HEK293 (cell line): ENCODE data around the gene C14orf119.

ENCODE experiments used
- CTCF ChIA-PET: fragments of 350-600 bp; formaldehyde crosslinking; extraction: SDS; loops from one replicate; lab custom pipeline; 2021; ENCODE audit warnings: antibody characterized with exemption; lab: Yijun Ruan, JAX
- POLR2A ChIA-PET: fragments of 300-600 bp; formaldehyde crosslinking; extraction: SDS; loops from one replicate; lab custom pipeline; 2020; ENCODE audit warnings: antibody characterized with exemption, inconsistent platforms; lab: Yijun Ruan, JAX
- H3K27ac ChIP-seq: fragments of 200-500 bp; sonication (Bioruptor generic); 2 replicates; pipeline ENCODE4 v1.5.1; 2014; ENCODE audit warnings: low read depth, low read length, control low read depth, inconsistent platforms; ENCODE audit errors: extremely low read depth
- H3K36me3 ChIP-seq, 2 experiments: fragments of 200-500 bp in 1 of 2; sonication (Bioruptor generic) in 1 of 2; 1 replicate in 1 of 2; 2 replicates in 1 of 2; pipeline ENCODE4 v1.5.1; 2014 to 2017; ENCODE audit warnings: inconsistent platforms in 2 of 2, low read length in 2 of 2; ENCODE audit not compliant: control insufficient read depth in 2 of 2, insufficient read depth in 1 of 2
- H3K4me1 ChIP-seq: fragments of 200-500 bp; sonication (Bioruptor generic); 2 replicates; pipeline ENCODE4 v1.5.1; 2014; ENCODE audit warnings: mild to moderate bottlenecking, low read length, inconsistent platforms; ENCODE audit not compliant: control insufficient read depth, insufficient read depth
- H3K4me3 ChIP-seq: 2 replicates; pipeline ENCODE4 v1.5.1; 2011; ENCODE audit warnings: low read depth, mild to moderate bottlenecking, control low read depth, low read length, moderate library complexity
- H3K9me3 ChIP-seq: fragments of 200-500 bp; sonication (Bioruptor generic); 2 replicates; pipeline ENCODE4 v1.5.1; 2014; ENCODE audit warnings: low read depth, low read length, inconsistent platforms; ENCODE audit not compliant: control insufficient read depth, insufficient read depth
- BCL11B ChIP-seq: fragments of 450-650 bp; formaldehyde crosslinking; IDR thresholded peaks from 2 replicates; pipeline ENCODE4 v1.5.1; 2016; ENCODE audit warnings: low read depth, missing biosample characterization, missing genetic modification characterization
- GLIS1 ChIP-seq: fragments of 450-650 bp; formaldehyde crosslinking; IDR thresholded peaks from 2 replicates; pipeline ENCODE4 v1.5.1; 2016; ENCODE audit warnings: missing biosample characterization, missing genetic modification characterization
- KLF16 ChIP-seq: fragments of 450-650 bp; formaldehyde crosslinking; IDR thresholded peaks from 2 replicates; pipeline ENCODE4 v1.5.1; 2017; ENCODE audit warnings: missing biosample characterization, missing genetic modification characterization
- OSR2 ChIP-seq: fragments of 450-650 bp; formaldehyde crosslinking; IDR thresholded peaks from 2 replicates; pipeline ENCODE4 v1.5.1; 2016; ENCODE audit warnings: missing biosample characterization, missing genetic modification characterization
- OVOL3 ChIP-seq: fragments of 450-650 bp; formaldehyde crosslinking; IDR thresholded peaks from 2 replicates; pipeline ENCODE4 v1.5.1; 2016; ENCODE audit warnings: missing biosample characterization, missing genetic modification characterization
- SALL2 ChIP-seq: fragments of 450-650 bp; formaldehyde crosslinking; IDR thresholded peaks from 2 replicates; pipeline ENCODE4 v1.5.0; 2017; ENCODE audit warnings: missing biosample characterization, mild to moderate bottlenecking, missing genetic modification characterization, borderline replicate concordance
- SCRT2 ChIP-seq: fragments of 450-650 bp; formaldehyde crosslinking; IDR thresholded peaks from 2 replicates; pipeline ENCODE4 v1.5.1; 2016; ENCODE audit warnings: missing biosample characterization, missing genetic modification characterization
- ZBTB17 ChIP-seq: fragments of 450-650 bp; formaldehyde crosslinking; IDR thresholded peaks from 2 replicates; pipeline ENCODE4 v1.5.1; 2016; ENCODE audit warnings: missing biosample characterization, missing genetic modification characterization
- ZBTB20 ChIP-seq: fragments of 450-650 bp; formaldehyde crosslinking; IDR thresholded peaks from 2 replicates; pipeline ENCODE4 v1.5.1; 2016; ENCODE audit warnings: missing biosample characterization, missing genetic modification characterization
- ZFP37 ChIP-seq: fragments of 450-650 bp; formaldehyde crosslinking; IDR thresholded peaks from 2 replicates; pipeline ENCODE4 v1.5.1; 2016; ENCODE audit warnings: missing biosample characterization, missing genetic modification characterization
- ZNF16 ChIP-seq: fragments of 450-650 bp; formaldehyde crosslinking; IDR thresholded peaks from 2 replicates; pipeline ENCODE4 v1.5.1; 2016; ENCODE audit warnings: low read depth, missing biosample characterization, missing genetic modification characterization
- ZNF324 ChIP-seq: fragments of 450-650 bp; formaldehyde crosslinking; IDR thresholded peaks from 2 replicates; pipeline ENCODE4 v1.5.1; 2016; ENCODE audit warnings: missing biosample characterization, missing genetic modification characterization
- ZNF366 ChIP-seq: fragments of 450-650 bp; formaldehyde crosslinking; conservative IDR thresholded peaks from 2 replicates; pipeline ENCODE4 v1.5.1; 2016; ENCODE audit warnings: missing biosample characterization, missing genetic modification characterization
- ZNF433 ChIP-seq: fragments of 450-650 bp; formaldehyde crosslinking; IDR thresholded peaks from 2 replicates; pipeline ENCODE4 v1.5.1; 2016; ENCODE audit warnings: missing biosample characterization, missing genetic modification characterization, low read depth
- ZNF544 ChIP-seq: fragments of 450-650 bp; formaldehyde crosslinking; IDR thresholded peaks from 2 replicates; pipeline ENCODE4 v1.5.0; 2017; ENCODE audit warnings: missing biosample characterization, missing genetic modification characterization
- ZNF585B ChIP-seq: fragments of 450-650 bp; formaldehyde crosslinking; IDR thresholded peaks from 2 replicates; pipeline ENCODE4 v1.5.1; 2016; ENCODE audit warnings: missing biosample characterization, missing genetic modification characterization
- ZNF626 ChIP-seq: fragments of 450-650 bp; sonication (Bioruptor Pico); formaldehyde crosslinking; IDR thresholded peaks from 2 replicates; pipeline ENCODE4 v1.5.1; 2018; ENCODE audit warnings: missing biosample characterization, missing genetic modification characterization, inconsistent platforms
- ZNF654 ChIP-seq: fragments of 450-650 bp; formaldehyde crosslinking; IDR thresholded peaks from 2 replicates; pipeline ENCODE4 v1.5.1; 2016; ENCODE audit warnings: low read depth, missing biosample characterization, missing genetic modification characterization
- ZNF660 ChIP-seq: fragments of 450-650 bp; IDR thresholded peaks from 2 replicates; pipeline ENCODE4 v1.5.1; 2018; ENCODE audit warnings: missing biosample characterization, mild to moderate bottlenecking, missing genetic modification characterization
- ZNF791 ChIP-seq: fragments of 450-650 bp; formaldehyde crosslinking; IDR thresholded peaks from 2 replicates; pipeline ENCODE4 v1.5.1; 2016; ENCODE audit warnings: missing biosample characterization, missing genetic modification characterization
- TF ChIP-seq, protein P1 (sequence below): fragments of 450-650 bp; formaldehyde crosslinking; IDR thresholded peaks from 2 replicates; pipeline ENCODE4 v1.5.1; 2016; ENCODE audit warnings: missing biosample characterization, missing genetic modification characterization
- TF ChIP-seq, protein P2 (sequence below): fragments of 450-650 bp; formaldehyde crosslinking; IDR thresholded peaks from 2 replicates; pipeline ENCODE4 v1.5.1; 2017; ENCODE audit warnings: missing biosample characterization, missing genetic modification characterization
- TF ChIP-seq, protein P3 (sequence below): fragments of 450-650 bp; formaldehyde crosslinking; IDR thresholded peaks from 2 replicates; pipeline ENCODE4 v1.5.1; 2017; ENCODE audit warnings: missing biosample characterization, missing genetic modification characterization
- TF ChIP-seq, protein P4 (sequence below): fragments of 450-650 bp; formaldehyde crosslinking; IDR thresholded peaks from 2 replicates; pipeline ENCODE4 v1.5.1; 2016; ENCODE audit warnings: missing biosample characterization, missing genetic modification characterization
- TF ChIP-seq, protein P5 (sequence below): fragments of 450-650 bp; formaldehyde crosslinking; IDR thresholded peaks from 2 replicates; pipeline ENCODE4 v1.5.1; 2016; ENCODE audit warnings: missing biosample characterization, missing genetic modification characterization

The C14orf119 gene

DNA sequence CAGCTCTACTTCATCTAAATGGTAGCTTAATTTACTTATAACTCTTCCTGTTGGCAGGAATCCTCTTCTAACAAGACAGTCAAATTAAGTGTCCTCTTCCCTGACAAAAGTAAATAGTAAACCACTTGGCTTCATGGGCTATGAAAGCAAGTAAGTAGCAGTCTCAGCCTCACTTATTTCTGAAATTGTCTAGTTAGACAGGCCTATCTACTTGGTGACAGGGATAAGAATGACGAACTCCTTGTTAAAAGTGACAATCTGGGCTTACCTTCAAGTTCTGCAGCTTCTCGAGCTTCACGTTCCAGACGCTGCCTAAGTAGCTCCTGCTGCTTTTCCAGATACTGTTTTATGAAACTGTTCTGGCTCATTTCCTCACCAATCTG lies 5.1 kb upstream of the C14orf119 start (continued):
- no peak for TF ChIP-seq ZNF16 (tag by site-specific recombination)
- no peak for TF ChIP-seq SALL2 (tag by site-specific recombination)
- no peak for TF ChIP-seq ZNF324 (tag by site-specific recombination)
- TF ChIP-seq ZNF626 = no peak
- TF ChIP-seq OSR2 (tag by site-specific recombination) = no peak
- no peak for TF ChIP-seq ZNF544 (tag by site-specific recombination)
- TF ChIP-seq, protein P1, sequence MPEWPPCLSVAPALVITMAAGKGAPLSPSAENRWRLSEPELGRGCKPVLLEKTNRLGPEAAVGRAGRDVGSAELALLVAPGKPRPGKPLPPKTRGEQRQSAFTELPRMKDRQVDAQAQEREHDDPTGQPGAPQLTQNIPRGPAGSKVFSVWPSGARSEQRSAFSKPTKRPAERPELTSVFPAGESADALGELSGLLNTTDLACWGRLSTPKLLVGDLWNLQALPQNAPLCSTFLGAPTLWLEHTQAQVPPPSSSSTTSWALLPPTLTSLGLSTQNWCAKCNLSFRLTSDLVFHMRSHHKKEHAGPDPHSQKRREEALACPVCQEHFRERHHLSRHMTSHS (tag by site-specific recombination) = no peak

DNA sequence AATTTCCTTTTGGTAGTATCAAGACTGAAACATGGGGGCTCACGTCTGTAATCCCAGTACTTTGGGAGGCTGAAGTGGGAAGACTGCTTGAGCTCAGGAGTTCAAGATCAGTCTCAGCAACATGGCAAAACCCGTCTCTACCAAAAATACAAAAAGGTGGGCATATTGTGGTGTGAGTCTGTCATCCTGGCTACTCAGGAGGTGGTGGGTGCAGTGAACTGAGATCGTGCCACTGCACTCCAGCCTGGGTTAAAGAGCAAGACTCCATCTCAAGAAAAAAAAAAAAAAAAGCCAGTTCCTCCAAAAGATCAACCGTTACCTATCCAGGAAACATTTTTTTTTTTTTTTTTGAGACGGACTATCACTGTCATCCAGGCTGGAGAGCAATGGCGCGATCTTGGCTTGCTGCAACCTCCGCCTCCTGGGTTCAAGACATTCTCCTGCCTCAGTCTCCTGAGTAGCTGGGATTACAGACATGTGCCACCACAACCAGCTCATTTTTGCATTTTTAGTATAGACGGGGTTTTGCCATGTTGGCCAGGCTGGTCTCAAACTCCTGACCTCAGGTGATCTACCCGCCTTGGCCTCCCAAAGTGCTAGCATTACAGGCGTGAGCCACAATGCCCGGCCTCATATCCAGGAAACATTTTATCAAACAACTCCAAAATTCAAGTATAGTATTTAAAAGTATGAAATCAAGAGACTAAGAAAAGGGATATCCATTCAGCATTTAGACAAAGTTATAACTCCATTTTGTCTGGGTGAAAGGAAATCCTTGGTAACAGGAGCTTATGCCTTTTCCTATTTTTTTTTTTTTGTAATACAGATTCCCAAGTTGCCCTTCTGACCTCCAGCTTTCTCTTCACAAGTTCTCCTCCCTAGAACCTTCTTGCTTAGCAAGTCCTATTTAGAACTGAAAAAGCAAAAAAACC lies 3.7 kb upstream of the C14orf119 start:
- ChIA-PET CTCF (interaction anchor here (0.6 to 5.9 kb wide), 7 partner anchors 11 to 32 kb away, joined by 3 to 49 read pairs (median 3); no protein-coding TSS in a partner anchor), POLR2A (interaction anchor here (0.7 kb wide), 1 partner anchor 195 kb away, joined by 5 read pairs; no protein-coding TSS in a partner anchor)
- peaks cover 53 to 66% of the 10 kb centered on the region in 2 experiments for H3K36me3 ChIP-seq

DNA sequence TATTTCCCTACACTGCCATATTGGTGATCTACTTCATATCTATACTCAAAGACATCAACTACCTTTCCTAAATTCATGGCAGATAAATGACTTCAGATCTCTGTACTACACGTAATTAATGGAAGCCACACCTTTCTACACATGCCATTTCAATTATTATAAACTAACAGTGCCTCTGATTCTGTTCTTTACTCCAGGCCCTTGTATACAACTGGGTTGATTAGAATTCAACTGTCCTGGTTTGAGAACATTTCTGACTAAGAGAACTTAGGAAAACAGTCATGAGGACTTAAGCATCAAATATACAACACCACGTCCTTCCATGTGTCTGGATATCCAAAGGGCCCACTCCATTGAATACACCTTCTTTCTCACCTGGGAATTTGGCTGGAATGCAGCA lies 2.2 kb upstream of the C14orf119 start:
- no peak overlapping the region for H3K4me3 ChIP-seq
- peaks cover 10% of the 10 kb centered on the region; the same call in 1 of the 2 replicates for H3K4me1 ChIP-seq
- POLR2A ChIA-PET = no interaction called here
- CTCF ChIA-PET = interaction anchor here (0.6 to 5.9 kb wide), 5 partner anchors 16 to 141 kb away, joined by 3 to 49 read pairs (median 3); no protein-coding TSS in a partner anchor
- H3K36me3 ChIP-seq = peaks cover 38 to 65% of the 10 kb centered on the region in 2 experiments
- no peaks in the 10 kb centered on the region for H3K9me3 ChIP-seq
- H3K27ac ChIP-seq = no peak overlapping the region
- TF ChIP-seq ZBTB17 (tag by site-specific recombination) = no peak
- TF ChIP-seq KLF16 (tag by site-specific recombination) = no peak
- no peak for TF ChIP-seq ZNF585B (tag by site-specific recombination)
- TF ChIP-seq ZNF366 (tag by site-specific recombination) = no peak
- TF ChIP-seq, protein P2, sequence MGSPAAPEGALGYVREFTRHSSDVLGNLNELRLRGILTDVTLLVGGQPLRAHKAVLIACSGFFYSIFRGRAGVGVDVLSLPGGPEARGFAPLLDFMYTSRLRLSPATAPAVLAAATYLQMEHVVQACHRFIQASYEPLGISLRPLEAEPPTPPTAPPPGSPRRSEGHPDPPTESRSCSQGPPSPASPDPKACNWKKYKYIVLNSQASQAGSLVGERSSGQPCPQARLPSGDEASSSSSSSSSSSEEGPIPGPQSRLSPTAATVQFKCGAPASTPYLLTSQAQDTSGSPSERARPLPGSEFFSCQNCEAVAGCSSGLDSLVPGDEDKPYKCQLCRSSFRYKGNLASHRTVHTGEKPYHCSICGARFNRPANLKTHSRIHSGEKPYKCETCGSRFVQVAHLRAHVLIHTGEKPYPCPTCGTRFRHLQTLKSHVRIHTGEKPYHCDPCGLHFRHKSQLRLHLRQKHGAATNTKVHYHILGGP = no peak
- TF ChIP-seq BCL11B (tag by site-specific recombination) = no peak
- TF ChIP-seq, protein P3, sequence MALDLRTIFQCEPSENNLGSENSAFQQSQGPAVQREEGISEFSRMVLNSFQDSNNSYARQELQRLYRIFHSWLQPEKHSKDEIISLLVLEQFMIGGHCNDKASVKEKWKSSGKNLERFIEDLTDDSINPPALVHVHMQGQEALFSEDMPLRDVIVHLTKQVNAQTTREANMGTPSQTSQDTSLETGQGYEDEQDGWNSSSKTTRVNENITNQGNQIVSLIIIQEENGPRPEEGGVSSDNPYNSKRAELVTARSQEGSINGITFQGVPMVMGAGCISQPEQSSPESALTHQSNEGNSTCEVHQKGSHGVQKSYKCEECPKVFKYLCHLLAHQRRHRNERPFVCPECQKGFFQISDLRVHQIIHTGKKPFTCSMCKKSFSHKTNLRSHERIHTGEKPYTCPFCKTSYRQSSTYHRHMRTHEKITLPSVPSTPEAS (tag by site-specific recombination) = no peak
- no peak for TF ChIP-seq ZNF791 (tag by site-specific recombination)
- TF ChIP-seq ZNF660 (tag by site-specific recombination) = no peak
- TF ChIP-seq ZFP37 (tag by site-specific recombination) = no peak
- TF ChIP-seq ZNF433 (tag by site-specific recombination) = no peak
- TF ChIP-seq, protein P4, sequence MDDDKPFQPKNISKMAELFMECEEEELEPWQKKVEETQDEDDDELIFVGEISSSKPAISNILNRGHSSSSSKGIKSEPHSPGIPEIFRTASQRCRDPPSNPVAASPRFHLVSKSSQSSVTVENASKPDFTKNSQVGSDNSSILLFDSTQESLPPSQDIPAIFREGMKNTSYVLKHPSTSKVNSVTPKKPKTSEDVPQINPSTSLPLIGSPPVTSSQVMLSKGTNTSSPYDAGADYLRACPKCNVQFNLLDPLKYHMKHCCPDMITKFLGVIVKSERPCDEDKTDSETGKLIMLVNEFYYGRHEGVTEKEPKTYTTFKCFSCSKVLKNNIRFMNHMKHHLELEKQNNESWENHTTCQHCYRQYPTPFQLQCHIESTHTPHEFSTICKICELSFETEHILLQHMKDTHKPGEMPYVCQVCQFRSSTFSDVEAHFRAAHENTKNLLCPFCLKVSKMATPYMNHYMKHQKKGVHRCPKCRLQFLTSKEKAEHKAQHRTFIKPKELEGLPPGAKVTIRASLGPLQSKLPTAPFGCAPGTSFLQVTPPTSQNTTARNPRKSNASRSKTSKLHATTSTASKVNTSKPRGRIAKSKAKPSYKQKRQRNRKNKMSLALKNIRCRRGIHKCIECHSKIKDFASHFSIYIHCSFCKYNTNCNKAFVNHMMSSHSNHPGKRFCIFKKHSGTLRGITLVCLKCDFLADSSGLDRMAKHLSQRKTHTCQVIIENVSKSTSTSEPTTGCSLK = no peak
- TF ChIP-seq, protein P5, sequence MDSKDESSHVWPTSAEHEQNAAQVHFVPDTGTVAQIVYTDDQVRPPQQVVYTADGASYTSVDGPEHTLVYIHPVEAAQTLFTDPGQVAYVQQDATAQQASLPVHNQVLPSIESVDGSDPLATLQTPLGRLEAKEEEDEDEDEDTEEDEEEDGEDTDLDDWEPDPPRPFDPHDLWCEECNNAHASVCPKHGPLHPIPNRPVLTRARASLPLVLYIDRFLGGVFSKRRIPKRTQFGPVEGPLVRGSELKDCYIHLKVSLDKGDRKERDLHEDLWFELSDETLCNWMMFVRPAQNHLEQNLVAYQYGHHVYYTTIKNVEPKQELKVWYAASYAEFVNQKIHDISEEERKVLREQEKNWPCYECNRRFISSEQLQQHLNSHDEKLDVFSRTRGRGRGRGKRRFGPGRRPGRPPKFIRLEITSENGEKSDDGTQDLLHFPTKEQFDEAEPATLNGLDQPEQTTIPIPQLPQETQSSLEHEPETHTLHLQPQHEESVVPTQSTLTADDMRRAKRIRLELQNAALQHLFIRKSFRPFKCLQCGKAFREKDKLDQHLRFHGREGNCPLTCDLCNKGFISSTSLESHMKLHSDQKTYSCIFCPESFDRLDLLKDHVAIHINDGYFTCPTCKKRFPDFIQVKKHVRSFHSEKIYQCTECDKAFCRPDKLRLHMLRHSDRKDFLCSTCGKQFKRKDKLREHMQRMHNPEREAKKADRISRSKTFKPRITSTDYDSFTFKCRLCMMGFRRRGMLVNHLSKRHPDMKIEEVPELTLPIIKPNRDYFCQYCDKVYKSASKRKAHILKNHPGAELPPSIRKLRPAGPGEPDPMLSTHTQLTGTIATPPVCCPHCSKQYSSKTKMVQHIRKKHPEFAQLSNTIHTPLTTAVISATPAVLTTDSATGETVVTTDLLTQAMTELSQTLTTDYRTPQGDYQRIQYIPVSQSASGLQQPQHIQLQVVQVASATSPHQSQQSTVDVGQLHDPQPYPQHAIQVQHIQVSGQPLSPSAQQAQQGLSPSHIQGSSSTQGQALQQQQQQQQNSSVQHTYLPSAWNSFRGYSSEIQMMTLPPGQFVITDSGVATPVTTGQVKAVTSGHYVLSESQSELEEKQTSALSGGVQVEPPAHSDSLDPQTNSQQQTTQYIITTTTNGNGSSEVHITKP = no peak
- TF ChIP-seq SCRT2 (tag by site-specific recombination) = no peak
- TF ChIP-seq GLIS1 (tag by site-specific recombination) = no peak

More for the DNA sequence above, 3.7 kb upstream of the C14orf119 start:
- Histone ChIP-seq H3K4me1 (peaks cover 8% of the 10 kb centered on the region; the same call in 1 of the 2 replicates), H3K9me3 (no peaks in the 10 kb centered on the region), H3K27ac (no peak overlapping the region), H3K4me3 (no peak overlapping the region)
- TF ChIP-seq ZNF654 = no peak
- peak; percentile 56 for TF ChIP-seq ZBTB20
- no peak for TF ChIP-seq OVOL3 (tag by site-specific recombination)
